Upper lobe of left lung (tissue), 6 donors: Measurements from ENCODE around the gene DSP. TPM values are rescaled to one million over a fixed set of nuclear protein-coding genes. Genes with fewer than 3 reads are reported as not detected.

ENCODE experiments used
- ATAC-seq, 2 donors: fragments of 200-7000 bp; cut with Tn5 transposase; one replicate each; pipeline ENCODE4 v1.9.1; 2022; ENCODE audit warnings: mild to moderate bottlenecking in 2 of 2, moderate library complexity in 2 of 2; ENCODE audit not compliant: low FRiP score in 2 of 2
- DNase-seq, 2 donors: peaks; one replicate each; pipeline ENCODE4 v3.0.0-alpha.2; 2019 to 2020
- H3K27ac ChIP-seq, 4 donors: fragments of 200-600 bp; sonication (generic); one replicate each; pipeline ENCODE4 v1.5.1; 2016 to 2019
- H3K27me3 ChIP-seq, 4 donors: fragments of 200-600 bp; sonication (generic); one replicate each; pipeline ENCODE4 v1.5.1; 2017 to 2019
- H3K36me3 ChIP-seq, 4 donors: fragments of 200-600 bp; sonication (generic); one replicate each; pipeline ENCODE4 v1.5.1; 2016 to 2019
- H3K4me1 ChIP-seq, 4 donors: fragments of 200-600 bp; sonication (generic); one replicate each; pipeline ENCODE4 v1.5.1; 2018 to 2019
- H3K4me3 ChIP-seq, 4 donors: fragments of 200-600 bp; sonication (generic); one replicate each; pipeline ENCODE4 v1.5.1; 2017 to 2019; ENCODE audit warnings: mild to moderate bottlenecking in 2 of 4, moderate library complexity in 1 of 4
- H3K9me3 ChIP-seq, 4 donors: fragments of 200-600 bp; sonication (generic); one replicate each; pipeline ENCODE4 v1.5.1; 2018 to 2019
- EP300 ChIP-seq, 4 donors: sonication (generic); formaldehyde crosslinking; IDR thresholded peaks; one replicate each; pipeline ENCODE4 v1.5.1; 2017; ENCODE audit warnings: antibody characterized with exemption in 4 of 4, control low read depth in 2 of 4
- POLR2A ChIP-seq, 4 donors: fragments of 450-650 bp; IDR thresholded peaks; one replicate each; pipeline ENCODE4 v1.5.1; 2016 to 2017; ENCODE audit warnings: antibody characterized with exemption in 4 of 4, mild to moderate bottlenecking in 2 of 4
- POLR2AphosphoS5 ChIP-seq, 2 donors: sonication (generic); formaldehyde crosslinking; IDR thresholded peaks; one replicate each; pipeline ENCODE4 v1.5.1; 2017; ENCODE audit warnings: antibody characterized with exemption in 2 of 2
- WGBS, 2 donors: methylation state at CpG; one replicate each; pipeline ENCODE4 v1.1.5; 2017 to 2018; 5-methylcytosine and 5-hydroxymethylcytosine counted together
- total RNA-seq, 6 donors: library from RNA; depleted of rRNA in 4 of 6; stranded (reverse); fragments of >200 nt in 4 of 6; gene quantifications; one replicate each; pipeline versions ENCODE4 v1.1.0 to v1.2.1, GENCODE V29; 2016 to 2021
- TF ChIP-seq, protein P1 (sequence below), 6 experiments: fragments of 450-650 bp in 4 of 6; fragments of 200-600 bp in 2 of 6; sonication (generic) in 2 of 6; IDR thresholded peaks; one replicate each; pipeline ENCODE4 v1.5.1; 2016 to 2019; ENCODE audit warnings: antibody characterized with exemption in 6 of 6
- donor health status: DM: no; HTN: no; CAD: no; lungs with moderate emphysema.
- donor health status: DM: no; HTN: yes; CAD: no; lungs with severe emphysema.

DSP gene
- total RNA-seq, 6 donors from 2014 or later: 6.3 to 88.2 (median 29.0) TPM

DNA sequence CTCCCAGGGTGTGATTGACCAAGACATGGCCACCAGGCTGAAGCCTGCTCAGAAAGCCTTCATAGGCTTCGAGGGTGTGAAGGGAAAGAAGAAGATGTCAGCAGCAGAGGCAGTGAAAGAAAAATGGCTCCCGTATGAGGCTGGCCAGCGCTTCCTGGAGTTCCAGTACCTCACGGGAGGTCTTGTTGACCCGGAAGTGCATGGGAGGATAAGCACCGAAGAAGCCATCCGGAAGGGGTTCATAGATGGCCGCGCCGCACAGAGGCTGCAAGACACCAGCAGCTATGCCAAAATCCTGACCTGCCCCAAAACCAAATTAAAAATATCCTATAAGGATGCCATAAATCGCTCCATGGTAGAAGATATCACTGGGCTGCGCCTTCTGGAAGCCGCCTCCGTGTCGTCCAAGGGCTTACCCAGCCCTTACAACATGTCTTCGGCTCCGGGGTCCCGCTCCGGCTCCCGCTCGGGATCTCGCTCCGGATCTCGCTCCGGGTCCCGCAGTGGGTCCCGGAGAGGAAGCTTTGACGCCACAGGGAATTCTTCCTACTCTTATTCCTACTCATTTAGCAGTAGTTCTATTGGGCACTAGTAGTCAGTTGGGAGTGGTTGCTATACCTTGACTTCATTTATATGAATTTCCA lies 43.9 kb downstream of the DSP start:
- no peaks in the 10 kb centered on the region for H3K27me3 ChIP-seq
- WGBS, 2 donors: 94 to 98% methylated on average over 28 of the region's 28 CpGs
- H3K4me3 ChIP-seq: no peak overlapping the region
- no peaks in the 10 kb centered on the region for H3K9me3 ChIP-seq
- TF ChIP-seq EP300 (IDR thresholded peaks at IDR 0.05) (no peak), POLR2AphosphoS5 (IDR thresholded peaks at IDR 0.05) (no peak), POLR2A (IDR thresholded peaks at IDR 0.05) (no peak)
- TF ChIP-seq, protein P1, sequence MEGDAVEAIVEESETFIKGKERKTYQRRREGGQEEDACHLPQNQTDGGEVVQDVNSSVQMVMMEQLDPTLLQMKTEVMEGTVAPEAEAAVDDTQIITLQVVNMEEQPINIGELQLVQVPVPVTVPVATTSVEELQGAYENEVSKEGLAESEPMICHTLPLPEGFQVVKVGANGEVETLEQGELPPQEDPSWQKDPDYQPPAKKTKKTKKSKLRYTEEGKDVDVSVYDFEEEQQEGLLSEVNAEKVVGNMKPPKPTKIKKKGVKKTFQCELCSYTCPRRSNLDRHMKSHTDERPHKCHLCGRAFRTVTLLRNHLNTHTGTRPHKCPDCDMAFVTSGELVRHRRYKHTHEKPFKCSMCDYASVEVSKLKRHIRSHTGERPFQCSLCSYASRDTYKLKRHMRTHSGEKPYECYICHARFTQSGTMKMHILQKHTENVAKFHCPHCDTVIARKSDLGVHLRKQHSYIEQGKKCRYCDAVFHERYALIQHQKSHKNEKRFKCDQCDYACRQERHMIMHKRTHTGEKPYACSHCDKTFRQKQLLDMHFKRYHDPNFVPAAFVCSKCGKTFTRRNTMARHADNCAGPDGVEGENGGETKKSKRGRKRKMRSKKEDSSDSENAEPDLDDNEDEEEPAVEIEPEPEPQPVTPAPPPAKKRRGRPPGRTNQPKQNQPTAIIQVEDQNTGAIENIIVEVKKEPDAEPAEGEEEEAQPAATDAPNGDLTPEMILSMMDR (IDR thresholded peaks at IDR 0.05): no peak
- no peak overlapping the region for H3K27ac ChIP-seq
- peaks cover 5 to 8% (median 6%) of the 10 kb centered on the region in 4 donors for H3K4me1 ChIP-seq
- no peaks in the 10 kb centered on the region for H3K36me3 ChIP-seq
- peak in 1 of 2 donors; percentile 55 for DNase-seq
- ATAC-seq: no peak

- WGBS, 2 donors: 79 to 84% methylated on average over 3 of the region's 3 CpGs
These were observed 46.2 kb downstream of the DSP start for GRCh38 chr6:7587631-7588100.

DNA sequence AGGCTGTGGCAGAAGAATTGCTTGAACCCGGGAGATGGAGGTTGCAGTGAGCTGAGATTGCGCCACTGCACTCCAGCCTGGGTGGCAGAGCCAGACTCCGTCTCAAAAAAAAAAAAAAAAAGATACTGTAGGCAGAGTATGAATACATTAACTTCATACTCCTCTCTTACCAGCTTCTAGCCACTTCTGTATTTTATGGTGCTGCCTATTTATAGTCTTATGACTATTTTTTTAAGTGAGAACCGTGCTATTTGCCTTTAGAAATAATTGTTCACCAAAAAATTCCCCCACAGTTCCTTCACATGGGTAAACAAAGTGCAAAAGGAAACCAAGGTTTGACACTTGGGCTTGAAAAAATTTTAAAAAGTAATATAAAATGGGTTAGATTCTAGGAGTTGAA lies 47.0 kb downstream of the DSP start:
- H3K36me3 ChIP-seq: peaks cover 0 to 1% (median under 1%) of the 10 kb centered on the region in 4 donors
- H3K4me3 ChIP-seq: no peak overlapping the region
- TF ChIP-seq POLR2A (IDR thresholded peaks at IDR 0.05) (no peak), EP300 (IDR thresholded peaks at IDR 0.05) (no peak), POLR2AphosphoS5 (IDR thresholded peaks at IDR 0.05) (no peak)
- TF ChIP-seq, protein P1 (IDR thresholded peaks at IDR 0.05): no peak
- 66 to 67% methylated on average over 4 of the region's 4 CpGs for WGBS, 2 donors
- no peaks in the 10 kb centered on the region for H3K9me3 ChIP-seq
- ATAC-seq: no peak
- H3K27me3 ChIP-seq: no peaks in the 10 kb centered on the region
- H3K4me1 ChIP-seq: peaks cover 14 to 35% (median 22%) of the 10 kb centered on the region in 4 donors
- DNase-seq: no peak
- no peak overlapping the region for H3K27ac ChIP-seq

More at GRCh38 chr6:7587631-7588100, 46.2 kb downstream of the DSP start:
- ATAC-seq (no peak), DNase-seq (no peak)
- H3K27ac ChIP-seq: no peak overlapping the region
- H3K36me3 ChIP-seq: no peaks in the 10 kb centered on the region
- H3K27me3 ChIP-seq: no peaks in the 10 kb centered on the region
- H3K9me3 ChIP-seq: no peaks in the 10 kb centered on the region
- H3K4me1 ChIP-seq: peaks cover 14 to 27% (median 22%) of the 10 kb centered on the region in 4 donors
- TF ChIP-seq EP300 (IDR thresholded peaks at IDR 0.05) (no peak), POLR2A (IDR thresholded peaks at IDR 0.05) (no peak), POLR2AphosphoS5 (IDR thresholded peaks at IDR 0.05) (no peak)
- TF ChIP-seq, protein P1 (IDR thresholded peaks at IDR 0.05): no peak
- H3K4me3 ChIP-seq: no peak overlapping the region

GRCh38 chr6:7589221-7589620 lies 47.8 kb downstream of the DSP start:
- DNase-seq: no peak
- Histone ChIP-seq H3K9me3 (no peaks in the 10 kb centered on the region), H3K27me3 (no peaks in the 10 kb centered on the region), H3K4me3 (peak overlapping the region in 2 of 4 donors; percentile 79 to 96), H3K4me1 (peaks cover 14 to 36% (median 22%) of the 10 kb centered on the region in 4 donors), H3K27ac (peak overlapping the region in 1 of 4 donors; percentile 45), H3K36me3 (peaks cover 0 to 8% (median 6%) of the 10 kb centered on the region in 4 donors)
- ATAC-seq: no peak
- TF ChIP-seq, protein P1 (IDR thresholded peaks at IDR 0.05): no peak
- TF ChIP-seq POLR2AphosphoS5 (IDR thresholded peaks at IDR 0.05) (no peak), EP300 (IDR thresholded peaks at IDR 0.05) (no peak)
- WGBS, 2 donors: 63 to 78% methylated on average over 3 of the region's 3 CpGs
